Fibroblast of pulmonary artery (primary cell): ENCODE measurements around the gene LSAMP.

Source experiments
- DNase-seq: peaks from one replicate; pipeline ENCODE4 v3.0.0-alpha.2; 2010; ENCODE audit warnings: low read depth
- H3K4me3 ChIP-seq: replicated peaks from 2 replicates; pipeline ENCODE4 v1.5.1; 2011; ENCODE audit warnings: low read depth, mild to moderate bottlenecking, control low read depth, low read length, moderate library complexity
- CTCF ChIP-seq: IDR thresholded peaks from 2 replicates; pipeline ENCODE4 v1.5.1; 2011; ENCODE audit warnings: mild to moderate bottlenecking, control low read depth, low read length, inconsistent platforms; ENCODE audit errors: missing control alignments

The LSAMP gene

GRCh38 chr3:116005404-116005803 is 439.9 kb downstream of the LSAMP start:
- peak; percentile 92 for DNase-seq
- no peak for TF ChIP-seq CTCF
- no peak overlapping the region for H3K4me3 ChIP-seq

DNA sequence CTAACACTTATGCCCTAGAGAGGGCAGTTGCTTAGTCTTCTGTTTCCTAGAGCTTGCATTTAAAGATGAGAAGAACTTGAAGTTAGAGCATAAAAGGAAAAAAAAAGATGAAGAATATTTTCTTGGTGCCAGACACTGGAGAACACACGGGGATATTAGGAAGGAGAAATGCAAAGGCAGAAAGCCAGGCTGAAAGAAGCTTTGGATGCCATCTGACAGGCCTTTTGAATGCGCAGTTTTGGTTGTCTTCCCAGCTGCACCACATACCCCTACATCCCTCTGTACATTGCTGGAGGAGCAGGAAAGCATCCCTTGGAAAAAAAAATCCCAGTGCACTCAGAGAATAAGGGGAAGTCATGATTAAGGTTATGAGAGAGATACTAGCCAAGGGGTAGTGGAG is 443.1 kb downstream of the LSAMP start:
- H3K4me3 ChIP-seq = no peak overlapping the region
- no peak for DNase-seq
- no peak for TF ChIP-seq CTCF

GRCh38 chr3:116001151-116001621 is 444.1 kb downstream of the LSAMP start:
- no peak overlapping the region for H3K4me3 ChIP-seq
- no peak for TF ChIP-seq CTCF
- peak; percentile 38 for DNase-seq

DNA sequence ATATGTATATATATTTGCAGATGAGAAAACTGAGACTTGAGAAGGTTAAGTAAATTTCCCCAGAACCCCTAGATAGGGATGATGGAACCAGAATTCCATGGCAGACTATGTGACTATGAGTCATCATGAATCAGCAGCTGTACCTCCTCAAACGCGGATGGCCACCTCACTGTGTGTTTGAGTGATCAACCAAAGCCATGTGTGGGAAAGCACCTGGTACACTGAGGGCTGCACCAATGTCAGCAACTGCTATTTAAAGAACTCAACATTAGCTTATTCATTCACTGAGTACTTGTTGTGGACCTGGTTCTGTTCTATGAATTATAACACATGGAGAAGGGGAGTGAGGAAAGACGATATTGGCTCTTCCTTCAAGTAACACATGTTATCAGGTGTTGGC is 445.0 kb downstream of the LSAMP start:
- no peak for TF ChIP-seq CTCF
- DNase-seq = peak; percentile 84
- no peak overlapping the region for H3K4me3 ChIP-seq

- no peak for TF ChIP-seq CTCF
- H3K4me3 ChIP-seq = no peak overlapping the region
- no peak for DNase-seq
Measured at GRCh38 chr3:115999613-116000012, 445.7 kb downstream of the LSAMP start.

- no peak for TF ChIP-seq CTCF
- DNase-seq = no peak
- no peak overlapping the region for H3K4me3 ChIP-seq
Measured at GRCh38 chr3:115999001-115999585, 446.2 kb downstream of the LSAMP start.

DNA sequence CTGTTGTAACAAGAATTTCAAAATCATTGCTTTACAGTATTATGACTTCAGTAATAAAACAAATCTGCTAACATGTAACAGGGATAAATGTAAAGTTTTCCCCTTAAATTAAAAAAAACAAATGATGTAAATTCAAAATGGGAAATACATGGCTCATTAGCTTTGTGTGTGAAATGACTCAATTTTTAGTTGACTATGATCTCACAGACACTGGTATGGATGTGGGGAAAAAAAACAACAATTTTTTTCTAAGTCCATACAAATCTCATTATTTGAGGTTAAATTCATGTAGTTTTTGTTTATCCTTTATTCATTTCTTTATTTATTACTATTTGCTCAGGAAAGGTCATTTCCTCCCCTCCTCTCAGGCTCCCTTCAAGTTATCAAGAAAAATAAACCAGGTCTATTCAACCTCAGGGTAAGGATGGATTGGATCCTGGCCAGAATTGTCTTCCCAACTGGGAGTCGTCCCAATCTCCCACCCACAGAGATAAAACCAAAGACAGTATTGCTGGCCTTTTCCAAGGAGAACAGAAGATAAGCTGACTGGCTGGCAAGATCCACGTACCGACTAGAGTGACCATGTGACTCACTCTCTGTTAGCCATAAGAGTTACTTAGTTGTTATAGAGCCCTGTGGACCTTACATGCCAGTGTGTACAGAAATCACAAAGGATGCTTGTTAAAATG is 448.7 kb downstream of the LSAMP start:
- no peak overlapping the region for H3K4me3 ChIP-seq
- DNase-seq = peak; percentile 41
- TF ChIP-seq CTCF = no peak
